Fibroblast of peridontal ligament (primary cell): Measurements from ENCODE around the gene ESR1.

Experiments used
- DNase-seq: peaks from one replicate; pipeline ENCODE4 v3.0.0-alpha.2; 2010; ENCODE audit errors: extremely low read depth

Gene ESR1

GRCh38 chr6:152173321-152173720 lies 365.8 kb downstream of the ESR1 start:
- DNase-seq = peak; percentile 84

GRCh38 chr6:152173957-152174356 lies 366.5 kb downstream of the ESR1 start:
- DNase-seq = no peak

GRCh38 chr6:152176268-152176667 lies 368.8 kb downstream of the ESR1 start:
- DNase-seq = no peak
